HG03196 (cell line): ENCODE results near the gene NMNAT1.
"Not testable (repeated sequence)": the region's sequence is repeated elsewhere in the genome, so short reads cannot be mapped to it uniquely, and the experiment has no call there.

ENCODE experiments used
- ATAC-seq: cut with Tn5 transposase; IDR thresholded peaks from one replicate; pipeline ENCODE4 v1.9.1; 2021; ENCODE audit not compliant: unreplicated experiment

NMNAT1 gene

DNA sequence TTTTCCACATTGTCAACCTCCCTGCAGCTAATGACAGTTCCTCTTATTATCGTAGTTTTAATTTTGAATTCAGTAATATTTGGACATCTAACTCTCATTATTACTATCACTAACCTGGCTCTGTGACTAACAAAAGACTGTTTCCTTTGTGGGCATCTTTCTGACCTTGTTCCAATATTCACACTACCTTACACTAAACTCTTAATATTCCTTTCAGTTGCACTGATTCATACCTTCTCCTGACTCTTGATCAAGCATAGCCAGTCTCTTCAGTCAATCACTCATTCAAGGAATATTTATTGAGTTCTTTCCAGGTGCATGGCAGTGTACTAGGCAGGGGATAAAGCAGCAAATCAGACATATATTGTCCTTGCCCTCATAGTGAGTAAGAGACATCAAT lies 25.4 kb upstream of the NMNAT1 start:
- no peak for ATAC-seq

DNA sequence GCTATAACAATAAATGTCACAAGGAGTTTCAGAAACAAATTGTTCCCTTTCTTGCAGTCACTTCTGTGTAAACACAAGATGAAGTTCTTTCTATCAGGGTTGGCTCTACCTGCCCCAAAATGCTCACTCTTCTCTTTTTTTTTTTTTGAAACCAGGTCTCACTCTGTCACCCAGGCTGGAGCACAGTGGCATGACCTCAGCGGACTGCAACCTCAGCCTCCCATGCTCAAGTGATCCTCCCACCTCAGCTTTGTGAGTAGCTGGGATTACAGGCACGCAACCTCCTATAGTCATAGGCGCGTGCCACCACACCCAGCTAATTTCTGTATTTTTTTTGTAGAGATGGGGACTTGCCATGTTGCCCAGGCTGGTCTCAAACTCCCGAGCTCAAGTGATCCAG lies 22.7 kb upstream of the NMNAT1 start:
- ATAC-seq: no peak

DNA sequence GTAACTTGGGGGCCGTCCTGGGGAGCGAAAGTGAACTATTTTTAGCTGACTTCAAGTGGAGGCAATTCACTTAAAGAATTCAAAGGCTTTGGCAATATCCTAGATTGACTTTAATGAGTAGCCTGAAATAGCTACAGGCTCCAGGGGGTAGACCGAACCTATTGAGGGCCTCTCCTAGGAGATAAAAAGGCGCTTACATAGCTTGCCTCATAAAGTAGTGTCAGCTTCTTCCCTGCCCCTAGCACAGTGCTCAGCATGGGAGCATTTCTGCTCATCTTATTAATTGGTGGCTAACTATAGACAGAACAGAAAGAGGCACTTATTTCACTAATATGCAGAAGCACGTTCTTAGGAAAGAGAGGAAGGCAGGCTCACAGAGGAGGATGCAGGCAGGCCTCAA lies 20.9 kb upstream of the NMNAT1 start:
- ATAC-seq: no peak

DNA sequence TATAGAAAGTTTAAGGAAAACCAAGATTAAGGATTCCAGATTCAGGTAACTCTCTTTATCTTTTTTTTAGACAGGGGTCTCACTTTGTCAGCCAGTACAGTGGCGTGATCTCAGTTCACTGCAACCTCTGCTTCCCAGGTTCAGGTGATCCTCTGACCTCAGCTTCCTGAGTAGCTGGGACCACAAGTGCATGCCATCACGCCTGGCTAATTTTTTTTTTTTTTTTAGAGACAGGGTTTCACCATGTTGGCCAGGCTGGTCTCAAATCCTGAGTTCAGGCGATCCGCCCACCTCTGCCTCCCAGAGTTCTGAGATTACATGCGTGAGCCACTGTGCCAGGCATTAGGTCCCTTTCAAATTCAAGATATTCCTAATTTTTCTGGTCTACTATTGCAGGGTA lies 16.0 kb upstream of the NMNAT1 start:
- ATAC-seq: no peak

DNA sequence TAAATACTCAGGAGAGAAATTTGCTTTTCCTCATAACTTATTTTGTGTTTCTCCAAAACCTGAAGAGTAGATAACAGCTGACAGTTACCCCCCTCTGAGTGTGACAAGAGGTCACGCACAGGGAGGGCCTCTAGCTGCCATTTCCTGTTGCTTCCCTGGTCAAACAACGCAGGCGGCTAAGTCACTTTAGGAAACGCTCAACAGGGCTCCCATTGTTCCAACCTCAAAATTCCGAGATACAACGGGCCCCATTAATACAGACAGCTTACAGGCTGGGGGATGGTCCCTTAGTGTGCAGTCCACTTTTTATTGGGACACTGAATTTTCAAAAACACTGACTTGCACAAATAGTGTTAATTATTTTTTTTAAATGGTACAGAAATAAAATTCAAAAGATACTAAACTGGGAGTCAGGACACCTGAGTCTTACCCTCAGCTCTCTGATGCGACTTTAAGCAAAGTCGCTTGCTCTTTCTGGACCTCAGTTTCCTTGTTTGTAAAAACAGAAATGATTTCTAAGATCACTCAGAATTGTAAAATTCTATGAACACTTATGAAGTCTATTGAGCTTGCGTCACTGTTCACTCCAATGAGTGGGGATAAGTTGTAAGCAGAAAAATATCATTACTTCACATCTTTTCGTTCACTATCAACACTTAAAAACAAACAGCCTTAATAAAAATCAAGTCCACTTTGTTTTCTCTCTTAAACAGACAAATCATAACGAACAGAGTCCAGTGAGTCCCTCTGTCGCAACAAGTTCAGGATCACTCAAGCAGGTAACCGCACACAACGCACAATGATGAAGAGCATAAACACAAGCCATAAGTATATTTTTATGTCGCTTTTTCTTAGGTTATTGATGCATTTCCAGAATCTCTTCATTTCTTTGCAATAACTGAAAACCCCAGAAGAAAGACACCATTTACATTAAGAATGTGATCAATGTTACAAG lies 13.6 kb upstream of the NMNAT1 start:
- ATAC-seq: no peak

DNA sequence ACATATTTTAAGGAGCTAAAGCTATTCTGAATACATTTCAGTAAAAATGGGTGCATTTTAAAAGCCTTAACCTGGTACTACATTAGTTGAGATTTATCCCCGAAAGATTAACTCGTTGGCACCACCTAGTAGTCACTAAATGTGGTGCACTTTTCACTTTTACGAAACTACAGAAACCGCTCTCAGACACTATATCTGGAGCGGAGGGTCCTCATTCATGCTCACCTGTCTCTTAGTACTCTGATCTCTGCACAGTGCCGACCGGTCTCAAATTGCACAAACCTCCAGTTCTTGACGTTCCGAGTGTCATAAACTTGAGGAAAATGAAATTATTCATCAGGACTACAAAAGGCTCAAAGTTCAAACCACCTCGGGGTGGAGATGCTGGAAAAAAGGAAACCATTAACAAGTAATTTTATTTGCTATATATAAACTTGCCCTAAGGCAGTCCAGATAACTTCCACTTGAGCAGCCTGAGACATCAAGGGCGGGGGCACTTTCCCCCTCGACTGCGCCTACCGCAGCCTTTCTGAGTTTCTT lies 806 bp upstream of the NMNAT1 start:
- peak; percentile 38 for ATAC-seq

DNA sequence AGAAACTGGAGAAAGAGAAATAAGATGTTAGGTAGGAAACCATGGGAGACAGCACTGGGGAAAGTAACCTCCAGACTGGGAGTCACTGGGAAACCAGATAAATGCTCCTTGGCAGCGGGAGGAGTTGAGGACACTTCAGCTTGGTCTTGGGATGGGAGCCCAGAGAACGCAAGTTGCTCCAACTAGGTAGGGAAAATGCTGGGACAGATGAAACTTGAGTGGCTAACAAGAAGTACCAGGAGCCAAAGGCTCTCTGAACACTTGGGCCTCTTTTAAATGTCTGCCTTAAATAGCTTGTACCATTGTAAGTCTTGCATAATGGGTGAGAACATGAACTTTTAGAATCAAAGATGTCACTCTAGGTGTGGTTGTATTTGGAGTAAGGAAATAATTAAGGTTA lies 3.0 kb downstream of the NMNAT1 start:
- no peak for ATAC-seq

DNA sequence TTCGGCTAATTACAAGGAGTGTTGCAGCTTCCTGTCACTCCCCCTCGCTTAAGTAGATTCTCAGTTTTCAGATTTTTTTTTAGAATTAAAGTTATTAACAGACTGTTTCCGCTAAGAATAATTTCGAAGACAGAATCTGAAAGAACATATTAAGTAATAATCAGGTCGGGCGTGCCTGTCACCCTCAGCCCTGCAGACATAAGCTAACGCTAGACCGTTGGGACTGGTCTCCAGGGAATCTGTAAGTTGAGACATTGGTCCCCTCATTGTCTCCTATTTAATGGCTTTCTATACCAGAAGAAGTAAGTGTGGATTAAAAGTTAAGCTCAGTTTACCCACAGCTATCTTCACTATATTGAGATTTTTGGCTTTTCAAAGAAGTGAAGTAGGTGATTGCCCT lies 14.5 kb downstream of the NMNAT1 start:
- ATAC-seq: no peak

DNA sequence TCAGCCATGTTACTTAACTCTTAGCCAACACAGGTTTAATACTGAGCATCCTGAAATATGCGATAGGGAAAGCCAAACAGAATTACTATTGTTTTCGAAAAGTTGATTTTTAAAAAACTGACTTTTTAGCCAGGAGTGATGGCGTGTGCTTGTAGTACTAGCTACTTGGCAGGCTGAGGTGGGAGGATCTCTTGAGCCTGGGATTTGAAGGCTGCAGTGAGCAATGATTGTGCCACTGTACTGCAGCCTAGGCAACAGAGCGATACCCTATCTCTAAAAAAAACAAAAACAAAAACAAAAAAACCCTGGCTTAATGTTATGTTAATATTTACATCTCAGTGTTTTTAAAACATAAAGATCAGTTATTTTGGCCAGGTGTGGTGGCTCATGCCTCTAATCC lies 16.7 kb downstream of the NMNAT1 start:
- no peak for ATAC-seq

DNA sequence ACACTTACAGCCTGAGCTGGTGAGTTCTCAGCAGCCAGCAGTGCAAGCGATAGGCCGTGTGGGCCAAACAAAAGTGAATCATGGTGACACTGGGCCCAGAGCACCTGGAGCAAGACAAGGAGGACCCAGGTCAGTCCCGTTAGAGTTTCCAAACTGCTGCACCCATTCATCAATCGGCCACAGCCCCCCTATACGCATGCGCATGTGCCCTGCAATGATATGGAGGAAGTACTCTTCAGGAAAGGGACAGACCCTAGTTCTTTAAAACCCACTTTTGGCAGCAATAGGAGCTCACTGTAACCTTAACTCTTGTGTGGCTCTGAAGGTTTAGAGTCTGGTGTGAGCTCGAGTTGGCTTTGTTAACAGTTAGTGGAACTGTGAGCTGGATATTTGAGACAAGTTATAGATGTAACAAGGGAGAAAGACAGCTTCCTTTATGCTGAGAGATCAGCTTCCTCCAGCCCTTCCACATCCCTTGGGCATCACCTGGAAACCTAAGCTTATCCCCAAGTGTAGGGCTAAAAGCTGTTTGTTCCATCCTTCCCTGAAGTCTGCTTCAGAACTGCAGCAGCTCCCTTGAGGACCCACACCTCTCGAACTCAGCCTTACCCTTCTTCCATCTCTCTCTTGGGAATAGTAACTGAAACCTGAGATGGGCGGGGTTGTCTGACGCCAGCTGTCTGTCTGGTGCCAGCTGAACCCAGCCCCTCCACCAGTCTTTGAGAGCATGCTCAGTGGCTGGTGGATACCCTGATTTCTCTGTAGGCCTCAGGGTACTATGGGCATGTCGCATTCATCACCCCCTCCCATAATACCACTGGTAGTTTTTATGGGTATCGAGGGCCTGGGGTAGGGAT lies 17.7 kb downstream of the NMNAT1 start:
- ATAC-seq: no peak

DNA sequence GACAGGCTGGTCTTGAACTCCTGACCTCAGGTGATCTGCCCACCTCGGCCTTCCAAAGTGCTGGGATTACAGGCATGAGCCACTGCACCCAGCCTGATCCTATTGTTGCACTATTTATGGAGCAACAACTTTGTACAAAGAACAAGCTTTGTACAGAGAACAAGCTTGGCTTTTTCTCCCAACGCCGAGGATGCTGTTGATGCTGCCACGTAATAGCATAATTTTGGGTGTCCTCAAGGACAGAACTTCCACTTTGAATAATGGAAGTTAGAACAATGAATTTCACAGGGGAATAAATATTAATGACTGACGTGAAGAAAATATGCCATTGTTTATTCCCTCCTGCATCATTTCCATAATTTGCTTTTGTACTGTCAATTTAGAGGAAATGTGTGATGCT lies 41.0 kb downstream of the NMNAT1 start:
- no peak for ATAC-seq

DNA sequence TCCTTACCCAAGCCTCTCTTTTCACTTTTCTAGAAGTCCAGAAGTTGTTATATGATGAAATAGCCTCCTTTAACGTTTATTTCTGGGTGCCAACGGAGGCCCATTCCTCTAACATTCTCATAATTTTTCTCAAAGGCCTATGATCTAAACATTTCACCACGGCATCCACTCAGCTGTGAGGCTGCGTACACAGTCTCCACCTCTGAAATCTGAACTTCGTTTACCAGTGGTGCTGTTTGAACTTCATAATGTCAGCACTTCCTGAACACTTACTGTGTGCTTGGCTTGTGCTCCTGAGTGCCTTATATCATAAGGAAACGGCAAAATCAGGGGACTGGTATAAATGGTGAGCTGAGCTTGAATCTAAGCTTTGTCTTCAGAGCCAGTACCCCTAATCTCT lies 41.7 kb downstream of the NMNAT1 start:
- ATAC-seq: no peak

DNA sequence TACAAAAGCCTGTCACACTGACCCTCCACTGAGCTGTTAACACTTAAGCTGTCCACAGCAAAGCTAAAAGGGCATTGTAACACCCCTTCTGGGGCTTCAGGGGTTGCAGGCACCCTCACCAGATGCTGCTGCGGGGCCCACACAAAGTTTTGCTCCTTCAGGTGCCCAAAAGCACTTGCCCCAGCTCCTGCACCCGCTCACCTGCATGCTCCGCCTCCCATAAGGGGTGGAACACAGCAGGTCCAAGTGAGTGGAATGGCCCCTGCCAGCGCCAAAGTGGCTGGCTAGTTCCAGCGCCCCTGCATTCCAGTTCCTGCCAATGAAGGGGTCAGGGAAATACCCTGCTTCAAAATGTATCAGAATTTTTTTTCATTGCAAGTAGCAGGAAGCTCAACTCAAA lies 46.5 kb downstream of the NMNAT1 start:
- no peak for ATAC-seq

DNA sequence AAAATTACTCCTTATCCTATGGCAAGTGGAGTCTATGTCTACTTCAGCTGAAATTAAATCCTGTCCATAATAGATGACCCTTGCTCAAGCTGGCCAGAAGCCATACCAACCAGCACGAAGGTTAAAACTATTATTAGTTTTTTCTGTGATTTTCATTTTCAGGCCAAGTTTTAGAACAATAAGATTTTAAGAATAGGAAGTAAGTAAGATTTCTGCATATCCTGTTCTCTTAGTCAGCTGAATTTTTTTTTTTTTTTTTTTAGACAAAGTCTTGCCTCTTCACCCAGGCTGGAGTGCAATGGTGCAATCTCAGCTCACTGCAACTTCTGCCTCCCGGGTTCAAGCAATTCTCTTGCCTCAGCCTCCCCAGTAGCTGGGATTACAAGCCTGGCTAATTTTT lies 47.7 kb downstream of the NMNAT1 start:
- ATAC-seq: no peak

DNA sequence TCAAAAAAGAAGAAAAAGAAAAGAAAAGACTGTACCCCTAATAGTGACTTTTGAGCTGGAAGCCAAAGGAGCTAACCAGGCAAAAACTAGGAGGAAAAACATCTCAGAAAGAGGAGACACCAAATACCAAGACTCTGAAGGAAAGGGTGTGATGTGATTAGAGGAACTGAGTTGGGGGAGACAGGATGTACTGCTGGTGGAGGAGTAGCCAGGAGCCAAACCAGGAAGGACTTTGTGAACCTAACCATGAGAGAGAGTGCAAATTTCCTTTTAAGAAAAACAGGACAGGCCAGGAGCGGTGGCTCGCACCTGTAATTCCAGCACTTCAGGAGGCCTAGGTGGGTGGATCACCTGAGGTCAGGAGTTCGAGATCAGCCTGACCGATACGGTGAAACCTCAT lies 49.6 kb downstream of the NMNAT1 start:
- no peak for ATAC-seq

DNA sequence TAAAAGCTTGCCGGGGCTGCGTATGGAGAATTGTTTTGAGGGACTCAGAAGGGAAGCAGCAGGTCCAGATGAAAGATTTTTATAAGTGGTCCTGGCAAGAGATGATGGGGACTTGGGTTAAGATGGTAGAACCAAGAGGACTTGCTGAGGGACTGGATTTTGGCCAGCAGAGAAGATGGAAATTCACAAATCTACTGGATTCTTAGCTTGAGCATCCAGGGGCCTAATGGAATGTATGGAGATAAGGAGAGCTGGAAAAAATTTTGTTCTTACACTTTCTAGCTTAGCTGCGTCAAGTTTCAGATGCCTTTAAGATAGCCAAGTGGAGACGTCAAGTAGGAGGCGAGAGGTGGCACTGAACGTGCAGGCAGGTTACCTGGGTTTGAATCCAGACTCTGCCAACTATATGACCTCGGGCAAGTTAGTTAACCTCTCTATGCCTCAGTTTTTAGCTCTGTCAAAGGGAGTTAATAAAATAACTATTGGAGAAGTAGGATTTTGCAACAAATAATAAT lies 50.3 kb downstream of the NMNAT1 start:
- no peak for ATAC-seq

DNA sequence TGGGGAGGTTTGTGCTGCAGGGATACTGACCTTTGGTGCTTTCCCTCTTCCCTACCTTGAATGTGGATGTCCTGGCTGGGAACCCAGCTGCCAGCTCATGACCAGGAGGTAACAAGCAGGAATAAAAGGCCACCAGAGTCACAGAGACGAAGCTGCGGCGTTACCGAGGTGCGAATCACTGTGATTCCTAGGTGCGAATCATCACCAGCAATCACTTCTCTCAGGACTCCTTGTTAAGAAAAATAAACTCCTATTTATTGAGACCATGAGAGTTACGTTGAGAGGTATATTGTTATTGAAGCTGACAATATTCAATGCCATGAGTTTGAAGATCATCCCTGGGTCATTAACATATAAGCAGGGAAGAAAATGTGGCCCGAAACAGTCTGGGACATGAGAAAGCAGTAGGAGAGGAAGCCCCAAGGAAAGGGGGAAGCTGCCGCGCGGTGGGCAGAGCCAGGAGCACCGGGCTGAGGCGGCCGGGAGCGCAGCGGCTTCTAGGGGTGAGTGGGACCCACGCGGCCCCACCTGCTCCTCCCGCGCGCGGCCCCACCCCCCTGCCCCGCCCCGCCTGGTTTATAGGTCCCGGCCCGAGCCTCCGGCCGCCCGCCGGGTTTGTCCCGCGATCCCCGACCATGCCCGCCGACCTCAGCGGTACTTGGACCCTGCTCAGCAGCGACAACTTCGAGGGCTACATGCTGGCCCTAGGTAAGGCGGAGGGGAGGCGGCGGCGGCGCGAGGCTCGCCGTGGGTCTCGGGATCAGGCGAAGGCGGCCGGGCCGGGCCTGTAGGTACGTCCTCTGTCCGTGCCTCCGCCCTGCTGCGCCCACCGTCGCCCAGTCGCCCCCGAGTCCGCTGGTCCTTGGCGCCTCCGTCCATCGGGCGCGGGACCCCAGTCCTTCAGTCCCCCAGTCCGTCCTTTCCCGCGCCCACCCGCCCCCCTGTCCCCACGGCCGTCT lies 53.6 kb downstream of the NMNAT1 start, which contains the start of gene RBP7:
Gene RBP7, plus strand, starts transcription at position 605 of the 959 bp plus-strand sequence. Its CDS starts 31 bp downstream, at position 636.
- no peak for ATAC-seq

DNA sequence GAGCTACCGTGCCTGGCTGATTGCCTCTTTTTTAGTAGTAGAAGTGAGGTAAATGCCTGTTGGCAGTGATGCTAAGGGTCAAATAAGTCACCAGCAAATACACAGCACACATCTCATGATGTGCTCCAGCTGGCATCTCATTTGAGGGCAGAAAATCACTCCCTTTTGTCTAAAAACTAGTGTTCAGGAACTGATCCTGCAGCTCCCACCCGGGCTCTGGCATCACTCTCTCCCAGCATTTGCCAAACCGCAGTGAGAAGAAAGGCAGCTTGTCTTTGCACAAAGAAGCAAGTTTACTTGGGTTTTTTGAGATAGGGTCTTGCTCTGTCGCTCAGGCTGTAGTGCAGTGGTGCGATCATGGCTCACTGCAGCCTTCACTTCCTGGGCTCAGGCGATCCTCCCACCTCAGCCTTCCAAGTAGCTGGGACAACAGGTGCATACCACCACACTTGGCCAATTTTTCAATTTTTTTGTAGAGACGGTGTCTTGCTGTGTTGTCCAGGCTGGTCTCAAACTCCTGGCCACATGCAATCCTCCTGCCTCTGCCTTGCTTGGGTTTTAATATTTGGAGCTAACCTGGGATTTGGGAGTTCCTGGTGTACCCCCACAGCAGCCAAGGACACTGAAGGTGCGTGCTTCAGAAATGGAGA lies 57.9 kb downstream of the NMNAT1 start:
- ATAC-seq: no peak

DNA sequence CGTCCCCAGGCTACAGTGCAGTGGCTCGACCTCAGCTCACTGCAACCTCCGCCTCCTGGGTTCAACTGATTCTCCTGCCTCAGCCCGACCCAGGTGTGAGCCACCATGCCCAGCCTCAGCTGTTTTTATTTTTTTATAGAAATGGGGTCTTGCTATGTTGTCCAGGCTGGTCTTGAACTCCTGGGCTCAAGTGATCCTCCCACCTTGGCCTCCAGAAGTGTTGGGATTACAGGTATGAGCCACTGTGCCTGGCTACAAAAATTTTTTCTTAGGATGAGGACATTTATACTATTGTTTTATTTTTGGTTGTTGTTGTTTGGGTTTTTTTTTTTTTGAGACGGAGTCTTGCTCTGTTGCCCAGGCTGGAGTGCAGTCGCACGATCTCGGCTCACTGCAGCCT lies 62.0 kb downstream of the NMNAT1 start:
- ATAC-seq: not testable (repeated sequence)

DNA sequence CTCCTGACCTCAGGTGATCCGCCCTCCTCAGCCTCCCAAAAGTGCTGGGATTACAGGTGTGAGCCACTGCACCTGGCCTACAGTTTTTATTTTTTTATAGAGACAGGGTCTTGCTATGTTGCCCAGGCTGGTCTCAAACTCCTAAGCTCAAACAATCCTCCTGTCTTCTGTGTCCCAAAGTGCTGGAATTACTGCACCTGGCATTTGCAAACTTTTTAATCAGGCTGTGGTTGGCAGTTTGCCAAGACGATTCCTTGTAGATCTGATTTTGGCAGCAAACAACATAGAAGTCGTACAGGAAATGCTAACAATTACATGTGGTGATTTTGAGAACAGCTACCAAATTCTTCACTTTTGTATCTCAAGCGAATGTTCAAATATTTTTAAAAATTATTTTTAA lies 63.9 kb downstream of the NMNAT1 start:
- no peak for ATAC-seq
